Activated CD4-positive, alpha-beta memory T cell treated with anti-CD3 and anti-CD28 coated beads for 36 hours (primary cell): Measurements from ENCODE around the gene AGPAT4. TPM values are rescaled to one million over a fixed set of nuclear protein-coding genes. Genes with fewer than 3 reads are reported as not detected.

Experiments
- CTCF ChIA-PET: fragments of 350-600 bp; sonication (Branson Sonifier 250); formaldehyde crosslinking; loops from one replicate; lab custom pipeline; 2021; ENCODE audit warnings: antibody characterized with exemption, inconsistent platforms; lab: Charles Lee
- POLR2A ChIA-PET: fragments of 350-600 bp; sonication (Branson Sonifier 250); formaldehyde crosslinking; loops from one replicate; lab custom pipeline; 2021; ENCODE audit warnings: antibody characterized with exemption; lab: Charles Lee
- DNase-seq: peaks from one replicate; pipeline ENCODE4 v3.0.0-alpha.2; 2020
- H3K27ac Mint-ChIP-seq: one replicate; pipeline ENCODE4 v1.8.0; 2021; ENCODE audit warnings: mixed read lengths
- H3K27me3 Mint-ChIP-seq: one replicate; pipeline ENCODE4 v1.8.0; 2021; ENCODE audit warnings: mixed read lengths
- H3K36me3 Mint-ChIP-seq: one replicate; pipeline ENCODE4 v1.8.0; 2021; ENCODE audit warnings: mixed read lengths
- H3K4me1 Mint-ChIP-seq: one replicate; pipeline ENCODE4 v1.8.0; 2021; ENCODE audit warnings: low read depth, mixed read lengths
- H3K4me3 Mint-ChIP-seq: one replicate; pipeline ENCODE4 v1.8.0; 2021; ENCODE audit warnings: mild to moderate bottlenecking, mixed read lengths
- H3K9me3 Mint-ChIP-seq: one replicate; pipeline ENCODE4 v1.8.0; 2021; ENCODE audit warnings: mixed read lengths
- intact Hi-C: fragments of 100-400 bp; cut with micrococcal nuclease; formaldehyde crosslinking; loops from one replicate; pipeline ENCODE4 v1.15.1; 2023
- total RNA-seq, 2 experiments: library from RNA; stranded (reverse); gene quantifications; one replicate each; pipeline ENCODE4 v1.2.3, GENCODE V29; 2021

The AGPAT4 gene
- total RNA-seq, 2 experiments from 2014 or later: 4.7 to 5.6 TPM

GRCh38 chr6:161151059-161151645, 122.7 kb downstream of the AGPAT4 start:
- CTCF ChIA-PET: interaction anchor here (1.8 to 1.9 kb wide), 2 partner anchors 220 kb away, joined by 4 to 7 read pairs; no protein-coding TSS in a partner anchor
- POLR2A ChIA-PET: interaction anchor here (1.0 kb wide), 1 partner anchor 36 kb away, joined by 3 read pairs; no protein-coding TSS in a partner anchor

GRCh38 chr6:161150566-161150965, 123.3 kb downstream of the AGPAT4 start:
- no peaks in the 10 kb centered on the region for H3K36me3 Mint-ChIP-seq
- no peaks in the 10 kb centered on the region for H3K9me3 Mint-ChIP-seq
- H3K4me3 Mint-ChIP-seq: no peak overlapping the region
- H3K27ac Mint-ChIP-seq: no peak overlapping the region
- POLR2A ChIA-PET: interaction anchor here (1.0 kb wide), 1 partner anchor 35 kb away, joined by 3 read pairs; no protein-coding TSS in a partner anchor
- no peak for DNase-seq
- no peaks in the 10 kb centered on the region for H3K4me1 Mint-ChIP-seq
- H3K27me3 Mint-ChIP-seq: no peaks in the 10 kb centered on the region
- intact Hi-C loops: no loop called here
- CTCF ChIA-PET: interaction anchor here (0.8 to 1.9 kb wide), 2 partner anchors 220 kb away, joined by 4 read pairs; no protein-coding TSS in a partner anchor

More at GRCh38 chr6:161151059-161151645, 122.7 kb downstream of the AGPAT4 start:
- no peaks in the 10 kb centered on the region for H3K4me1 Mint-ChIP-seq
- no peak for DNase-seq
- H3K36me3 Mint-ChIP-seq: no peaks in the 10 kb centered on the region
- no peak overlapping the region for H3K27ac Mint-ChIP-seq
- no peaks in the 10 kb centered on the region for H3K27me3 Mint-ChIP-seq
- H3K4me3 Mint-ChIP-seq: no peak overlapping the region
- intact Hi-C loops: no loop called here
- no peaks in the 10 kb centered on the region for H3K9me3 Mint-ChIP-seq

- POLR2A ChIA-PET: no interaction called here
- Mint-ChIP-seq H3K27ac (no peak overlapping the region), H3K4me1 (no peaks in the 10 kb centered on the region), H3K27me3 (no peaks in the 10 kb centered on the region), H3K9me3 (no peaks in the 10 kb centered on the region), H3K4me3 (no peak overlapping the region), H3K36me3 (no peaks in the 10 kb centered on the region)
- intact Hi-C loops: no loop called here
- no peak for DNase-seq
- CTCF ChIA-PET: interaction anchor here (0.8 to 1.9 kb wide), 2 partner anchors 220 to 221 kb away, joined by 4 read pairs; no protein-coding TSS in a partner anchor
Observed at GRCh38 chr6:161150136-161150535, 123.7 kb downstream of the AGPAT4 start.

- no peaks in the 10 kb centered on the region for H3K4me1 Mint-ChIP-seq
Observed at GRCh38 chr6:161143663-161144430, 130.0 kb downstream of the AGPAT4 start.

DNA sequence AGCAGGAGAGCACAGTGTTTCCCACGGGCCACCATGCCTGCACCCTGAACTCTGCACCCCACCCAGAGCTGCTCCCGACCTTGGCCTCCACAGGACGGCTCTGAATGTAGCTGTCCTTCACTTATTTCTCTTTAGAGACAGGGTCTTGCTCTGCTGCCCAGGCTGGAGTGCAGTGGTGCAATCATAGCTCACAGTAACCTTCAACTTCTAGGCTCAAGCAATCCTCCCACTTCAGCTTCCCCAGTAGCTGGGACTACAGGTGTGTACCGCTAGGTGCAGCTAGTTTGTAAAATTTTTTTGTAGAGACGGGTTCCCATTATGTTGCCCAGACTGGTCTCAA, 130.9 kb downstream of the AGPAT4 start:
- Mint-ChIP-seq H3K36me3 (peaks cover 1% of the 10 kb centered on the region), H3K9me3 (no peaks in the 10 kb centered on the region), H3K4me1 (no peaks in the 10 kb centered on the region), H3K4me3 (no peak overlapping the region), H3K27me3 (no peaks in the 10 kb centered on the region), H3K27ac (no peak overlapping the region)
- intact Hi-C loops: no loop called here
- DNase-seq: no peak
- ChIA-PET CTCF (no interaction called here), POLR2A (no interaction called here)

More at GRCh38 chr6:161143663-161144430, 130.0 kb downstream of the AGPAT4 start:
- H3K36me3 Mint-ChIP-seq: peaks cover 1% of the 10 kb centered on the region
- no peak overlapping the region for H3K27ac Mint-ChIP-seq
- H3K9me3 Mint-ChIP-seq: no peaks in the 10 kb centered on the region
- POLR2A ChIA-PET: no interaction called here
- DNase-seq: no peak
- CTCF ChIA-PET: no interaction called here
- H3K4me3 Mint-ChIP-seq: no peak overlapping the region
- H3K27me3 Mint-ChIP-seq: no peaks in the 10 kb centered on the region
- intact Hi-C loops: no loop called here

GRCh38 chr6:161141173-161141572, 132.7 kb downstream of the AGPAT4 start:
- Mint-ChIP-seq H3K36me3 (peaks cover 4% of the 10 kb centered on the region), H3K4me3 (no peak overlapping the region), H3K4me1 (no peaks in the 10 kb centered on the region), H3K27me3 (no peaks in the 10 kb centered on the region), H3K9me3 (no peaks in the 10 kb centered on the region), H3K27ac (no peak overlapping the region)
- ChIA-PET CTCF (interaction anchor here (0.8 to 1.0 kb wide), 2 partner anchors 149 to 233 kb away, joined by 3 to 5 read pairs; no protein-coding TSS in a partner anchor), POLR2A (no interaction called here)
- no peak for DNase-seq
- intact Hi-C loops: no loop called here

DNA sequence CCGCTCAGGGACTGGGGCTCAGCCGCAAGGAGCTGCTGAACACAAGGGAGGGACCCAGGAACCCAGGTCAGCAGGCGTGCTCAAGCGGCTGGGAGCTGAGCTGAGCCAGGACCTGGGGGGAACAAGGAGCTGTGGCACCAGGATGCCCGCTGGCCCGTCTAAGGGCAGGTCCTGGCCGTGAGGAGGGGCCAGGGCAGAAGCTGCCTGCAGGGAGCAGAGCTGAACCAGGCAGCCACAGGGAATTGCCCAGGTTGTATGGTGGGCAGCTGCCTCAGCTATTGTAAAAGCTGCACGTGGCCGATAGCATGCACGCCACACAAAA, 133.3 kb downstream of the AGPAT4 start:
- ChIA-PET CTCF (interaction anchor here (0.8 to 1.0 kb wide), 2 partner anchors 148 to 233 kb away, joined by 3 to 5 read pairs; no protein-coding TSS in a partner anchor), POLR2A (no interaction called here)
- H3K4me3 Mint-ChIP-seq: no peak overlapping the region
- H3K9me3 Mint-ChIP-seq: no peaks in the 10 kb centered on the region
- DNase-seq: no peak
- no peaks in the 10 kb centered on the region for H3K4me1 Mint-ChIP-seq
- no peaks in the 10 kb centered on the region for H3K27me3 Mint-ChIP-seq
- H3K36me3 Mint-ChIP-seq: peaks cover 4% of the 10 kb centered on the region
- H3K27ac Mint-ChIP-seq: no peak overlapping the region
- intact Hi-C loops: no loop called here

DNA sequence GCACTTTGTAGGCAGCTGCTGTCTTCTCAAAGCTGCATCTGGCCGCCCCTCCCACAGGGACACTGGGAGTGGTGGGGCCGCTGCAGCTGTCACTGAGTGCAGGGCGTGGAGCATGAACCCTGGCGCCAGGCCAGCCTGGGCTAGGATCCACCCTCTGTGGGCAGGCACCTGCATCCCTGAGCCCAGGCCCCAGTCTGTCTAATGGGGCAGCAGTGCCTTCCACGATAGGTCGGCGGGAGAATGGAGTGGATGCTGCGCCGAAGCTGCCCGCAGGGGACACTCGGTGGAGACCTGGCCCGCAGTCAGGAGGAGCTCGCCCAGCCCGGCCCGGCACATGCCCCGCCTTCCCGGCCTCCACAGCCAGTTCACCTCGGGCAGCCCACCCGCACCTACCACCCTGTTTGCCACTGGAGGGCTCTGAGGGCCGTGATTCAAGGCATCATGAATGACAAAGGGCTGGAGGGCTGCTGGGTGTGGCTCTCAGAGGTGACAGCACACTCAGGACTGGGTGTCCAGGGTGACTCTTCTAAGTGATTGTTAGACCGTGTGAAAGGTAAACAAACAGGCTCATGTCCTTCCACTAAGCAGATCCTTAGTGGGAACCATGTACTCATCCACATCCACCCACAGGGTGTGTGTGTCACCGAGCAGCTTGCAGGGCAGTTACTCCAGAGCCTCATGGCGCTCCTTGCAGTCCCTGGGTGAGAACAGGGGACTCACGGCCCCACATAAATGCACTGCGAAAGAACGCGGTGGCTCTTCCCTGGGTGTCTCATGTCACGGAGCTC, 133.9 kb downstream of the AGPAT4 start:
- H3K27ac Mint-ChIP-seq: no peak overlapping the region
- H3K9me3 Mint-ChIP-seq: no peaks in the 10 kb centered on the region
- CTCF ChIA-PET: interaction anchor here (1.0 kb wide), 1 partner anchor 234 kb away, joined by 3 read pairs; no protein-coding TSS in a partner anchor
- H3K27me3 Mint-ChIP-seq: no peaks in the 10 kb centered on the region
- peaks cover 4% of the 10 kb centered on the region for H3K36me3 Mint-ChIP-seq
- no peak for DNase-seq
- no peaks in the 10 kb centered on the region for H3K4me1 Mint-ChIP-seq
- POLR2A ChIA-PET: no interaction called here
- H3K4me3 Mint-ChIP-seq: no peak overlapping the region
- intact Hi-C loops: no loop called here

DNA sequence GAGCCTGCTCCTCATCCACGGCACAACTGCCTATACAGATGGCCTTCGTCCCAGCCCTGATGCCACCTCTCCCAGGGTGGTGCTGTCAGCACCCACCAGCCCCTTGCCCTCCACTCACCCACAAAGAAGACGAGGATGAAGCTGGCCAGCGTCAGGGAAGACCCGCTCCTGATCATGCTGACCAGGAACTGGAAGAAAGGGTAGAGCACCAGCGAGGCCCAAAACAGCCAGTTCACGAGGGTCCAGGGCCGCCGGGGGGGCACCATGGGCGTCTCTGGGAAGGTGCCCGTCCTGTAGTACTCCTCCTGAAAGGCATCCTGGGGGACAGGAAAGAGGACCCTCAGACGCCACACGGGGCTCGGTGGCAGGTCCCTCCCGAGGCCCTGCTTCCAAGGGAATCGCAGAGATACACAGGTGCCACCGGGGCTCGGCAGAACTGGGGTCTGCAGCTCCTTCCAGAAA, 134.5 kb downstream of the AGPAT4 start:
- H3K27me3 Mint-ChIP-seq: no peaks in the 10 kb centered on the region
- peaks cover 4% of the 10 kb centered on the region for H3K36me3 Mint-ChIP-seq
- H3K4me3 Mint-ChIP-seq: no peak overlapping the region
- H3K9me3 Mint-ChIP-seq: no peaks in the 10 kb centered on the region
- DNase-seq: no peak
- intact Hi-C loops: no loop called here
- ChIA-PET CTCF (interaction anchor here (1.5 kb wide), 1 partner anchor 231 kb away, joined by 6 read pairs; no protein-coding TSS in a partner anchor), POLR2A (no interaction called here)
- no peaks in the 10 kb centered on the region for H3K4me1 Mint-ChIP-seq
- no peak overlapping the region for H3K27ac Mint-ChIP-seq

GRCh38 chr6:161138543-161139303, 135.1 kb downstream of the AGPAT4 start:
- no peaks in the 10 kb centered on the region for H3K9me3 Mint-ChIP-seq
- no peaks in the 10 kb centered on the region for H3K4me1 Mint-ChIP-seq
- ChIA-PET CTCF (interaction anchor here (1.0 to 1.5 kb wide), 2 partner anchors 232 to 234 kb away, joined by 4 to 6 read pairs; no protein-coding TSS in a partner anchor), POLR2A (interaction anchor here (0.6 kb wide), 1 partner anchor 134 kb away, joined by 3 read pairs; no protein-coding TSS in a partner anchor)
- intact Hi-C loops: no loop called here
- no peaks in the 10 kb centered on the region for H3K27me3 Mint-ChIP-seq
- H3K4me3 Mint-ChIP-seq: no peak overlapping the region
- no peak for DNase-seq
- H3K36me3 Mint-ChIP-seq: peaks cover 4% of the 10 kb centered on the region
- H3K27ac Mint-ChIP-seq: no peak overlapping the region
